ENCODE results near the gene WDR88.
"Not testable (repeated sequence)": the region's sequence is repeated elsewhere in the genome, so short reads cannot be mapped to it uniquely, and the experiment has no call there.

WDR88 gene

DNA sequence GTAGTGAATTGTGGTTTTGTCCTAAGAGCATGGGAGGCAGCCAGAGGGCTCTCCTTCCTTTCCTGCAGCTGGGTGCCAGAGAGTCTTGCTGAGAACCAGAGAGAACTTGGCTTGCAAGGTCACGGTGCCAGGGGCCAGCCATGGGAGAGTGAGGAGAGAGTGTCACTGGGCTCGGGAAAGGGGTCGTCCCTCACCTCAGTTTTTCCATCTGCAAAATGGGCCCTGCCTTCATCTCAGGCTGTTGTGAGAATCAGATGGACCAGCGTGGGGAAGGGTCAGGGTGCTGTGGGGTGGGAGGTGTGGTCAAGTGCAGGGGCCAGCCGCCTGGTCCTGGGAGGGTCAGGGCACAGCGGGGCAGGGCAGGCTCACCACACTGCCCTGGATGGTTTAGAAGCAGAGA, 69.6 kb downstream of the WDR88 start:
- DNase-seq = no peak

- DNase-seq = no peak
These were observed 70.1 kb downstream of the WDR88 start for GRCh38 chr19:33201886-33202545.

DNA sequence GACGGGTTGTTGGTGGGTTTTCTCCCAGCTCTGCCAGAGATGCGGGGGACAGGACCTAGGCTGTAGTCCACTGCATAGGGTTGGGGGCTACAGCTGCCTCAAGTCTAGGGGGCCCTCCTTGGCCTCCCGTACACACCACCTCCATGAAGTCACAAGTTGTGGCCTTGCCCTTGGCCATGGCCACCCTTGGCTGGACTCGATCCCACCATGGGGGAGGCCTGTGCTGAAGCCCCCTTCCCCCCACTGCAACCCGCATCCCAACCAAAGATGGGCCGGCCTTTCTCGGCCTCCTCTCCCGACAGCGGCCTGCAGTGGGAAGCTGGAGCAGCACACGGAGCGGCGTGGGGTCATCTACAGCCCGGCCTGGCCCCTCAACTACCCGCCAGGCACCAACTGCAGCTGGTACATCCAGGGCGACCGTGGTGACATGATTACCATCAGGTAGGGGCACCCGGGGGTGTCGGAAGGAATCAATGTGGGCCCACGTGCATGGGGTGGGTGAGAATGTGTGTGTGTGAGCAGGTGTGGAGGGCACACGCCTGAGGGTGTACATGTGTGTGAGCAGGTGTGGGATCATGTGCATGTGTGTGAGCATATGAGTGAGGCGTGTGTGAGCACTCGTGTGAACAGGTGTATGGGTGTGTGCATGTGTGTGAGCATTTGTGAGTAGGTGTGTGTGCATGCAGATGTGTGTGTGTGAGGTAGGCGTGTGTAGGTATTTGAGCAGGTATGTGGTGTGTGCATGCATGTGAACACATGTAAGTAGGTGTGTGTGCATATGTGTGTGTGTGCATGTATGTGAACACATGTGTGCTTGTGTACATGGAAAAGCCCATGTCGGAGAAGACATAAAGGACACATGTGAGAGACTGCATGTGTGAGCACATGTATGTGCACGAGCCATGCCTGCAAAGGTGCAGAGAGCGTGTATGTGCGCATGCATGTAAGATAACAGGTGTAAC, 70.9 kb downstream of the WDR88 start:
- no peak for DNase-seq

DNA sequence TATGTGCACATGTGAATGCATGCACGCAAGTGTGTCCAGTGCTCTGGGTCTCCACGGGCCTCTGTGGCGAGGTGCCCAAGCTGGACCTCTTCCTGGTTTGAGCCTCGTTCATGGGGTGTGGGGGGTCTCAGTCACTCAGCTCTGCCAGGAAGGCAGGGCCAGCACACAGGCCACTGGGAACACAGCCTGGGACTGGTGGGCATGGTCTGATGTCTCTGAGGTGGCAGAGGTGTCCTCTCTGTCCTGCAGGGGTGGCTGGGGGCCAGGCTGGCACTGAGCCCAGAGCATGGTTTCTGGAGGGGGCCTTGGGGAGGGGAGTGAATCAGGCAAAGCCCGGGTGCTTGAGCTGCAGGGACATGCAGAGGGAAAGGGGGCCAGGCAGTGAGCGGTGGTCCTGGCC, 71.6 kb downstream of the WDR88 start:
- DNase-seq = no peak

- no peak for DNase-seq
These were observed 72.4 kb downstream of the WDR88 start for GRCh38 chr19:33204136-33204973.

DNA sequence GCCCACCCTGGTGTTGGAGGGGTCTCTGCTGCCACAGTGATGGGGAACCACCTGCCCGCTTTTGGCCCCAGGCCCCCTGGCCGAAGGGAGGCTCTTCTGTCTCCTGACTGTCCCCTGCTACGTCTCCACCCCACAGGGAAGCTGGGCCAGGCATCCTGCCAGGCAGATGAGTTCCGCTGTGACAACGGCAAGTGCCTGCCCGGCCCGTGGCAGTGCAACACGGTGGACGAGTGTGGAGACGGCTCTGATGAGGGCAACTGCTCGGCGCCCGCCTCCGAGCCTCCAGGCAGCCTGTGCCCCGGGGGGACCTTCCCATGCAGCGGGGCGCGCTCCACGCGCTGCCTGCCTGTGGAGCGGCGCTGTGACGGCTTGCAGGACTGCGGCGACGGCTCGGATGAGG, 73.2 kb downstream of the WDR88 start:
- no peak for DNase-seq

DNA sequence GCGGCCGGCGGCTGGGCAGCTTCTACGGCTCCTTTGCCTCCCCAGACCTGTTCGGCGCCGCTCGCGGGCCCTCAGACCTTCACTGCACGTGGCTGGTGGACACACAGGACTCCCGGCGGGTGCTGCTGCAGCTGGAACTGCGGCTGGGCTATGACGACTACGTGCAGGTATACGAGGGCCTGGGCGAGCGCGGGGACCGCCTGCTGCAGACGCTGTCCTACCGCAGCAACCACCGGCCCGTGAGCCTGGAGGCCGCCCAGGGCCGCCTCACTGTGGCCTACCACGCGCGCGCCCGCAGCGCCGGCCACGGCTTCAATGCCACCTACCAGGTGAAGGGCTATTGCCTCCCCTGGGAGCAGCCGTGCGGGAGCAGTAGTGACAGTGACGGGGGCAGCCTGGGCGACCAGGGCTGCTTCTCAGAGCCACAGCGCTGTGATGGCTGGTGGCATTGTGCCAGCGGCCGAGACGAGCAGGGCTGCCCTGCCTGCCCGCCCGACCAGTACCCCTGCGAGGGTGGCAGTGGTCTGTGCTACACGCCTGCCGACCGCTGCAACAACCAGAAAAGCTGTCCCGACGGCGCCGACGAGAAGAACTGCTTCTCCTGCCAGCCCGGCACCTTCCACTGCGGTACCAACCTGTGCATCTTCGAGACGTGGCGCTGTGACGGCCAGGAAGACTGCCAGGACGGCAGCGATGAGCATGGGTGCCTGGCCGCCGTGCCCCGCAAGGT, 73.8 kb downstream of the WDR88 start:
- no peak for DNase-seq

GRCh38 chr19:33206261-33207039, 74.5 kb downstream of the WDR88 start:
- no peak for DNase-seq

- DNase-seq = no peak
These were observed 75.2 kb downstream of the WDR88 start for GRCh38 chr19:33207040-33207620.

DNA sequence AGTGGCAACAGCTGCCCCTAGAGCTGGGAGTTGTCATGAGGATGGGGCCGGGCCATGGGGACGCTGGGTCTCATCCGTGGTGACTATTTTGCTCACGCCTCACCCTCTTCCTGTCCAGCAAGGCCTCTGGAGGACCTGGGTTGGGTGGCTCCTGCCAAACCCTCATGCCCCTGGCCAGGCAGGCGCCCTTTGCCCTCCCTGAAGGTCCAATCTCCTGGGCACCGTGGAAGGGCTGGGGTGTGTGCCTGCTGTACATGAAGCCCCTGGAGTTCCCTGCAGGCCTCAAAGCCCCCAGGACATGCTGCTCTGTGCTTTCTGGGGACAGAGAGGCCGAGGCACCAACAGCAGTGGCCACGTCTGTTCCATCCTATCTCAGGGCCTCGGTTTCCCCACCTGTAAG, 76.0 kb downstream of the WDR88 start:
- no peak for DNase-seq

- no peak for DNase-seq
These were observed 76.5 kb downstream of the WDR88 start for GRCh38 chr19:33208371-33208895.

DNA sequence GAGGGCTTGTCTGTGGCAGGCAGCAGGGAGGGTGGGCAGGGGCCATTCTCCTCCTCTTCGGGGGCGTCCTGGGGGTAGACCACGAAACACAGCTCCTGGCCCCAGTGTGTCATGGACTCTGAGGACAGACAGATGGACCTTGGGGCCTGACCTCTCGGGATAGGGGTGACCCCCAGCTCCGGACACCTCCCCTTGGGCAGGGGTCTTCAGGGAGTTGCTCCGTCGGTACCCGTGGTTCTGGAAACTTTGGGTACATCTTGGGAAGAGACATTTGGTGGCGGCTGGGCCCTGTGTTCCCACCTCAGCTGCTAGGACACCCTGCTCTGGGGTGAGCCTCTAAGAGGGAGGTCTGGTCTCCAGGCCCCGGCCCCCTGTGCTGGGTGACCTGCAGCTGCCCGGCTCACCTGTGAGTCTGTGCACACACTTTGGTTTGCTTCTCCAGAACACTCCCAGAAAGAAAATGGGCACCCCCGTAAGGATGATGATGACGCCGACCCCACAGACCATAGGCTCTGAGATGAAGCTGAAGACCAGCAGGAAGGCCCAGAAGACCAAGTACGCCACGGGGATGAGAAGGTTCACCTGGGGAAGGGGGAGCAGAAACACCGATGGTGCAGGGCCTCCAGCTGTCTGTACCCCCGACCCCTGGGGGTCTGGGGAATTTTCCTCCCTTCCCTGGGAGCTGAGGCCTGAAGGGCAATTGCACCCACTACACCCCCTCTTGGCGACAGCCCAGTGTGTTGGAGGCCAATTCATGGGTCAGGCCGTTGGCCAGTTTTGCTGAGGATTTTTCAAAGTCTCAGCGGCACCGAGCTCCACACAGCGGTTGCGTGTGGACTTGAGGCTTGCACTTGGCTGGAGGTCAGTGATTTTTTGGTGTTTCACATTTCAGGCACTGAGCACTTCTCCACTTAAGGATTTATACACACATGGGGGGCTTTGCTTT, 77.3 kb downstream of the WDR88 start:
- DNase-seq = no peak

DNA sequence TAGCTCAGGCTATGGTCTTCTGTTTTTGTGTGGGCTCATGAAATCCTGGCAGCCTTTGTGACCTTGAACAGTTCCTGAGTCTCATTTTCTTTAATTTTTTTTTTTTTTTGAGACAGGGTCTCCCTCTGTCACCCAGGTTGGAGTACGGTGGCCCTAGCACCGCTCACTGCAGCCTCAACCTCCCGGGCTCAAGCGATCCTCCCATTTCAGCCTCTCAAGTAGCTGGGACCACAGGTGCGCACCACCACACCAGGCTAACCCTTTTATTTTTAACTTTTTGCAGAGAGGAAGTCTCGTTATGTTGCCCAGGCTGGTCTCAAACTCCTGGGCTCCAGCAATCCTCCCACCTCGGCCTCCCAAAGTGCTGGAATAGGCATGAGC, 77.9 kb downstream of the WDR88 start:
- not testable (repeated sequence) for DNase-seq

DNA sequence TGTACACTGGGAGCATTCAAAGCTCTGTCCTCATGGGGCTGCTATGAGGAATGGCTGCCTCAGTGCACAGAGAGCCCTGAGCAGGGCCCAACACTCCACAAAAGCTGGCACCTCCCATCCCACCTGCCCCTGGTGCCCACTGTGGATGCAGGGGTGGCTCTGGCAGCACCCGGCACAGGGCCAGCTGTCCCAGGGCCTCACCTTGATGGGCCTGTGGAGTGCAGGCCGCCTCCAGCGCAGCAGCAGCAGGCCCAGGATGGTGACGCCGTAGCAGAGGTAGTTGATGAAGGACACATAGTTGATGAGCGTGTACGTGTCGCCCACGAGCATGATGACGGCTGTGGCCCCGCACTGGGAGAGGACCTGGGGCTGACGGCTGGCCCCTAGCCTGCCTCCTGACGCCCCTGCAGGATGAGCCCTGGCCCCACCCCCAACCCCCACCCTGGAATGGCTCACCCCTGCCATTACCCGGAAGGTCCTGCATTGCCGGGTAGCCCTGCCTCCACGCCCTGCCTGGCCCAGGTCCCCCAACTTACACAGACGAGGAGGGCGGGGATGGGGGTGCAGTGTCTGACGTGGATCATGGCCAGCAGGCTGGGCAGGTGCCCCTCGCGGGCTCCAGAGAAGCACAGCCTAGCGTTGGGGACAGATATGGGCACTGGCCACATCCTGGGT, 78.5 kb downstream of the WDR88 start:
- no peak for DNase-seq

GRCh38 chr19:33211794-33212435, 80.0 kb downstream of the WDR88 start:
- peak in 1 of 2 experiments; percentile 28 for DNase-seq

GRCh38 chr19:33212436-33213172, 80.7 kb downstream of the WDR88 start:
- DNase-seq = no peak

DNA sequence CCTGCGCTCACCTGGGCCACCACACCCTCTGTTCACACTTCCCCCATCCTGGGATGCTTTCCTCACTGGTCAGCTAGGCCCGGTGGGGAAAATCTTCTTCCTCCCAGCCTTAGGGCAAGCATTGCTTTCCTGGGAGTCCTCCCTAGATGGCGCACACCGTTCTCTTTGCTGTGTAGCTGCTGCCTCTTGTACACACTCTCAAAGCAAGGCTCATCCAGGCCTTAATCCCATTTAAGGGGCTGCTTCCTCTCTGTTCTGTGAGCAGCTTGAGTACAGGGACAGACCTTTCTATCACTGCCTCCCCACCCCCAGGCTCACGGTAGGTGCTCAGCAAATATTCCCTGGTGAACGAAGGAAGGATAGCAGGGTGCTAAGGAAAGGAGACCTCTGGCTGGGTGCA, 82.7 kb downstream of the WDR88 start:
- peak; percentile 32 to 69 for DNase-seq

All from NCI-H526 (cell line).